ENCODE results near the gene DLX4.

Gene DLX4

GRCh38 chr17:49976163-49976827 lies 7.3 kb downstream of the DLX4 start:
- H3K36me3 ChIP-seq (ENCODE audit: insufficient read depth, low read length) = no peaks in the 10 kb centered on the region
- H3K9me3 ChIP-seq (ENCODE audit: low read depth, low read length) = no peaks in the 10 kb centered on the region
- H3K9ac ChIP-seq (ENCODE audit: insufficient read length) = no peak overlapping the region
- peak overlapping the region; percentile 4; the same call in 1 of the 2 replicates for H3K4me3 ChIP-seq
- DNase-seq (ENCODE audit: low read depth, low spot score) = no peak
- TF ChIP-seq FOXP2 (optimal IDR thresholded peaks at IDR 0.05; ENCODE audit: control extremely low read depth, extremely low read length, insufficient read depth) (no peak), POLR2AphosphoS5 (IDR thresholded peaks at IDR 0.05; ENCODE audit: borderline replicate concordance, low read depth, low read length) (no peak), EZH2 (IDR thresholded peaks at IDR 0.05) (no peak)
- H3K27ac ChIP-seq = no peak overlapping the region

GRCh38 chr17:49976828-49977202 lies 7.8 kb downstream of the DLX4 start:
- no peak for DNase-seq (ENCODE audit: low read depth, low spot score)
- no peak overlapping the region for H3K27ac ChIP-seq

GRCh38 chr17:49977463-49978389 lies 8.7 kb downstream of the DLX4 start:
- no peak for DNase-seq (ENCODE audit: low read depth, low spot score)
- no peak overlapping the region for H3K27ac ChIP-seq
- H3K9ac ChIP-seq (ENCODE audit: insufficient read length) = no peak overlapping the region
- H3K9me3 ChIP-seq (ENCODE audit: low read depth, low read length) = no peaks in the 10 kb centered on the region
- H3K36me3 ChIP-seq (ENCODE audit: insufficient read depth, low read length) = no peaks in the 10 kb centered on the region
- no peak overlapping the region for H3K4me3 ChIP-seq
- TF ChIP-seq FOXP2 (optimal IDR thresholded peaks at IDR 0.05; ENCODE audit: control extremely low read depth, extremely low read length, insufficient read depth) (no peak), POLR2AphosphoS5 (IDR thresholded peaks at IDR 0.05; ENCODE audit: borderline replicate concordance, low read depth, low read length) (no peak)

More at GRCh38 chr17:49976828-49977202, 7.8 kb downstream of the DLX4 start:
- Histone ChIP-seq H3K9ac (ENCODE audit: insufficient read length) (no peak overlapping the region), H3K9me3 (ENCODE audit: low read depth, low read length) (no peaks in the 10 kb centered on the region), H3K4me3 (no peak overlapping the region), H3K36me3 (ENCODE audit: insufficient read depth, low read length) (no peaks in the 10 kb centered on the region)
- TF ChIP-seq FOXP2 (optimal IDR thresholded peaks at IDR 0.05; ENCODE audit: control extremely low read depth, extremely low read length, insufficient read depth) (no peak), POLR2AphosphoS5 (IDR thresholded peaks at IDR 0.05; ENCODE audit: borderline replicate concordance, low read depth, low read length) (no peak), EZH2 (IDR thresholded peaks at IDR 0.05) (no peak)

- Histone ChIP-seq H3K36me3 (ENCODE audit: insufficient read depth, low read length) (no peaks in the 10 kb centered on the region), H3K9ac (ENCODE audit: insufficient read length) (no peak overlapping the region), H3K4me3 (no peak overlapping the region), H3K27ac (no peak overlapping the region), H3K9me3 (ENCODE audit: low read depth, low read length) (0 out of 2 replicates have a peak, but pooled peaks cover 4% of the 10 kb centered on the region)
- no peak for DNase-seq (ENCODE audit: low read depth, low spot score)
- no peak for TF ChIP-seq FOXP2 (optimal IDR thresholded peaks at IDR 0.05; ENCODE audit: control extremely low read depth, extremely low read length, insufficient read depth)
- no peak for TF ChIP-seq POLR2AphosphoS5 (IDR thresholded peaks at IDR 0.05; ENCODE audit: borderline replicate concordance, low read depth, low read length)
- no peak for TF ChIP-seq EZH2 (IDR thresholded peaks at IDR 0.05)
Measured at GRCh38 chr17:49978501-49978900, 9.5 kb downstream of the DLX4 start.

- no peak for DNase-seq (ENCODE audit: low read depth, low spot score)
- TF ChIP-seq EZH2 (IDR thresholded peaks at IDR 0.05) (no peak), FOXP2 (optimal IDR thresholded peaks at IDR 0.05; ENCODE audit: control extremely low read depth, extremely low read length, insufficient read depth) (no peak), POLR2AphosphoS5 (IDR thresholded peaks at IDR 0.05; ENCODE audit: borderline replicate concordance, low read depth, low read length) (no peak)
- Histone ChIP-seq H3K4me3 (no peak overlapping the region), H3K27ac (no peak overlapping the region; the same call in 1 of the 2 replicates), H3K9me3 (ENCODE audit: low read depth, low read length) (0 out of 2 replicates have a peak, but pooled peaks cover 4% of the 10 kb centered on the region), H3K36me3 (ENCODE audit: insufficient read depth, low read length) (no peaks in the 10 kb centered on the region), H3K9ac (ENCODE audit: insufficient read length) (no peak overlapping the region)
Measured at GRCh38 chr17:49979748-49980479, 10.9 kb downstream of the DLX4 start.

- Histone ChIP-seq H3K9me3 (ENCODE audit: low read depth, low read length) (0 out of 2 replicates have a peak, but pooled peaks cover 4% of the 10 kb centered on the region), H3K36me3 (ENCODE audit: insufficient read depth, low read length) (no peaks in the 10 kb centered on the region), H3K27ac (no peak overlapping the region), H3K4me3 (no peak overlapping the region), H3K9ac (ENCODE audit: insufficient read length) (no peak overlapping the region)
- TF ChIP-seq POLR2AphosphoS5 (IDR thresholded peaks at IDR 0.05; ENCODE audit: borderline replicate concordance, low read depth, low read length) (no peak), FOXP2 (optimal IDR thresholded peaks at IDR 0.05; ENCODE audit: control extremely low read depth, extremely low read length, insufficient read depth) (no peak), EZH2 (IDR thresholded peaks at IDR 0.05) (no peak)
- no peak for DNase-seq (ENCODE audit: low read depth, low spot score)
Measured at GRCh38 chr17:49980703-49981197, 11.8 kb downstream of the DLX4 start.

GRCh38 chr17:49984283-49984682 lies 15.3 kb downstream of the DLX4 start:
- Histone ChIP-seq H3K9me3 (ENCODE audit: low read depth, low read length) (0 out of 2 replicates have a peak, but pooled peaks cover 4% of the 10 kb centered on the region), H3K4me3 (no peak overlapping the region), H3K9ac (ENCODE audit: insufficient read length) (no peak overlapping the region), H3K36me3 (ENCODE audit: insufficient read depth, low read length) (no peaks in the 10 kb centered on the region), H3K27ac (no peak overlapping the region)
- no peak for DNase-seq (ENCODE audit: low read depth, low spot score)
- TF ChIP-seq EZH2 (IDR thresholded peaks at IDR 0.05) (no peak), POLR2AphosphoS5 (IDR thresholded peaks at IDR 0.05; ENCODE audit: borderline replicate concordance, low read depth, low read length) (no peak), FOXP2 (optimal IDR thresholded peaks at IDR 0.05; ENCODE audit: control extremely low read depth, extremely low read length, insufficient read depth) (no peak)
